BLaER1 treated with 17β-estradiol and CSF1 and Interleukin-3, amounts not matched to agents 10 nM and 100 nM (cell line): ENCODE data around the gene TM2D1.
A peak's percentile ranks its signal among the peaks of the same experiment; 100 is the strongest.

ENCODE experiments used
- H3K27ac ChIP-seq, 11 experiments: shearing (Covaris generic); formaldehyde crosslinking; 2 replicates each; pipeline ENCODE4 v1.8.1; 2022
- H3K27me3 ChIP-seq, 11 experiments: shearing (Covaris generic); formaldehyde crosslinking; 2 replicates each; pipeline ENCODE4 v1.8.1; 2022
- H3K36me3 ChIP-seq, 11 experiments: shearing (Covaris generic); formaldehyde crosslinking; 2 replicates each; pipeline ENCODE4 v1.8.1; 2022
- H3K4me1 ChIP-seq, 10 experiments: shearing (Covaris generic); formaldehyde crosslinking; 2 replicates each; pipeline ENCODE4 v1.8.1; 2022
- H3K4me2 ChIP-seq, 11 experiments: shearing (Covaris generic); formaldehyde crosslinking; 2 replicates each; pipeline ENCODE4 v1.8.1; 2022
- H3K4me3 ChIP-seq, 10 experiments: shearing (Covaris generic); formaldehyde crosslinking; 2 replicates each; pipeline ENCODE4 v1.8.1; 2022
- H3K9ac ChIP-seq, 11 experiments: shearing (Covaris generic); formaldehyde crosslinking; 2 replicates each; pipeline ENCODE4 v1.8.1; 2022
- H3K9me3 ChIP-seq, 11 experiments: shearing (Covaris generic); formaldehyde crosslinking; replicated peaks in 1 of 11; 2 replicates each; pipeline ENCODE4 v1.8.1; 2022
- H4K20me1 ChIP-seq, 11 experiments: shearing (Covaris generic); formaldehyde crosslinking; 2 replicates each; pipeline ENCODE4 v1.8.1; 2022
- Cebpa-rat ChIP-seq, 11 experiments: shearing (Covaris generic); IDR thresholded peaks; 2 replicates each; pipeline ENCODE4 v1.8.1; 2022

TM2D1 gene

GRCh38 chr1:61655453-61655852, 69.5 kb downstream of the TM2D1 start:
- Histone ChIP-seq H3K4me2 (no peak overlapping the region), H3K4me1 (0 out of 20 replicates have a peak, but pooled peaks cover 0 to 5% (median 0%) of the 10 kb centered on the region in 10 experiments)

DNA sequence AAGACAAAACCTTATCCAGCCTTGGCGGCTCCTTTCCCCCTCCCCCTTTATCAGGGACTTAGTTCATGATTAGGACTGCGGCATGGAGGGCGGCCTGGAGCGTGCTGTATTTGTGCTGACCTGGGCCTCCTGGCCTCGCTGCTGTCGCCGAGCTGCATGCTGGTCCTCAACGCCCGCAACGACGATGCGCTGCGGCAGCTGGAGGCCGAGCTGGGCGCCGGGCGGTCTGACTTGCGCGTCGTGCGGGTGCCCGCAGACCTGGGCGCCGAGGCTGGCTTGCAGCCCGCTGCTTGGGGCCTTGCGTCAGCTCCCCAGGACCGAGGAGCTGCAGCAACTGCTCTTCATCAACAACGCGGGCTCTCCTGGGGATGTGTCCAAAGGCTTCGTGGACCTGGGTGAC, 70.9 kb downstream of the TM2D1 start:
- H3K36me3 ChIP-seq: no peaks in the 10 kb centered on the region
- H3K27me3 ChIP-seq: no peaks in the 10 kb centered on the region
- no peak overlapping the region for H3K9ac ChIP-seq
- H3K27ac ChIP-seq: no peak overlapping the region
- 0 out of 20 replicates have a peak, but pooled peaks cover 0 to 5% (median 0%) of the 10 kb centered on the region in 10 experiments for H3K4me1 ChIP-seq
- no peaks in the 10 kb centered on the region for H4K20me1 ChIP-seq
- no peak for TF ChIP-seq Cebpa-rat (IDR thresholded peaks at IDR 0.05)
- no peak overlapping the region for H3K4me3 ChIP-seq
- H3K9me3 ChIP-seq: peaks cover 0 to 5% (median 0%) of the 10 kb centered on the region in 11 experiments; a peak in 2 of 22 replicates
- H3K4me2 ChIP-seq: no peak overlapping the region

More at GRCh38 chr1:61655453-61655852, 69.5 kb downstream of the TM2D1 start:
- Histone ChIP-seq H3K4me3 (no peak overlapping the region), H3K27me3 (no peaks in the 10 kb centered on the region), H4K20me1 (no peaks in the 10 kb centered on the region), H3K9me3 (peaks cover 0 to 5% (median 0%) of the 10 kb centered on the region in 11 experiments; a peak in 2 of 22 replicates), H3K27ac (no peak overlapping the region), H3K36me3 (no peaks in the 10 kb centered on the region), H3K9ac (no peak overlapping the region)
- TF ChIP-seq Cebpa-rat (IDR thresholded peaks at IDR 0.05): no peak

DNA sequence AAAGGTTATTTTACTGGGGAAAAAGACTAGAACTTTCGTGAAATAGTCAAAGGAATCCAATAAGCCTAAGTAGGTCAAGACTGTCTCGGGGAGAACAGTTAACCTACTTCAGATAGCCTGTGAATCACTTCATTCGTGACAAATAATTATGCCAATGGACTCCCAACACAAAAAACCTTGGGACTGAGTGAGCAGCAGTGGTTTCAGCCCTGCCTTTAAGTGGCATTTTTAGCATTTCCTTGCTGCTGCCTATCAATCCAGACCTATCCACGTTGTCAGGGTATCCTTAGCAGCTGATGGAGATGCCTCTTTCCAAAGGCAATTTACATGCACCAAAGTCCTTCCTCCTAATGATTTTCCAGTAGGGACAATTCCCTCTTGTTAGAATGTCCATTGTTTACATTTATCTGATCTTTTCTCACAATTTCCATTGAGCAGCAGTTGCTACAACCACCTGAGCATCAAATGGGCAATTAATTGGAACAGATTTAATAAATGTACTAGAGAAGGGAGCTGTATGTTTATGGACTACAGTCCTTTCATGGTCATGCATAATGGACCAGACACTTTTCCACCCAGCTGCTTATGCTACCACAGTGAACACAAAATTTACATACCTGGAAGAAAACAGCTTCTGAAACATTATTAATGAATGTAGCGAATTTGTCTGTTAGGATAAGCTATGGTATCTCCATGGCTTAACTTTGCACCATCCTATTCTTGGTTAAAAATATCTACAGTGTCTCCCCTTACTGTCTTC, 75.8 kb downstream of the TM2D1 start:
- H4K20me1 ChIP-seq: no peaks in the 10 kb centered on the region
- H3K9me3 ChIP-seq: peaks cover 0 to 4% (median 0%) of the 10 kb centered on the region in 11 experiments; a peak in 2 of 22 replicates
- H3K4me3 ChIP-seq: no peak overlapping the region
- no peak for TF ChIP-seq Cebpa-rat (IDR thresholded peaks at IDR 0.05)
- H3K9ac ChIP-seq: no peak overlapping the region
- H3K4me2 ChIP-seq: no peak overlapping the region
- no peaks in the 10 kb centered on the region for H3K4me1 ChIP-seq
- no peaks in the 10 kb centered on the region for H3K27me3 ChIP-seq
- H3K36me3 ChIP-seq: no peaks in the 10 kb centered on the region
- no peak overlapping the region for H3K27ac ChIP-seq

- no peak overlapping the region for H3K27ac ChIP-seq
- no peak overlapping the region for H3K9ac ChIP-seq
- H3K4me2 ChIP-seq: no peak overlapping the region
- H3K4me1 ChIP-seq: peaks cover 0 to 7% (median 0%) of the 10 kb centered on the region in 10 experiments; a peak in 2 of 20 replicates
- H3K36me3 ChIP-seq: no peaks in the 10 kb centered on the region
- no peaks in the 10 kb centered on the region for H4K20me1 ChIP-seq
- H3K27me3 ChIP-seq: no peaks in the 10 kb centered on the region
- no peak overlapping the region for H3K4me3 ChIP-seq
- H3K9me3 ChIP-seq: no peaks in the 10 kb centered on the region
- TF ChIP-seq Cebpa-rat (IDR thresholded peaks at IDR 0.05): no peak
These were observed 77.8 kb downstream of the TM2D1 start for GRCh38 chr1:61647142-61647541.

GRCh38 chr1:61645476-61645875, 79.5 kb downstream of the TM2D1 start:
- H3K4me1 ChIP-seq: peaks cover 0 to 20% (median 10%) of the 10 kb centered on the region in 10 experiments; a peak in 11 of 20 replicates
- H3K36me3 ChIP-seq: no peaks in the 10 kb centered on the region
- H3K4me3 ChIP-seq: no peak overlapping the region
- no peaks in the 10 kb centered on the region for H4K20me1 ChIP-seq
- no peaks in the 10 kb centered on the region for H3K9me3 ChIP-seq
- TF ChIP-seq Cebpa-rat (IDR thresholded peaks at IDR 0.05): no peak
- H3K27ac ChIP-seq: no peak overlapping the region
- no peak overlapping the region for H3K4me2 ChIP-seq
- H3K9ac ChIP-seq: no peak overlapping the region
- peaks cover 0 to 10% (median 0%) of the 10 kb centered on the region in 11 experiments; a peak in 5 of 22 replicates for H3K27me3 ChIP-seq

DNA sequence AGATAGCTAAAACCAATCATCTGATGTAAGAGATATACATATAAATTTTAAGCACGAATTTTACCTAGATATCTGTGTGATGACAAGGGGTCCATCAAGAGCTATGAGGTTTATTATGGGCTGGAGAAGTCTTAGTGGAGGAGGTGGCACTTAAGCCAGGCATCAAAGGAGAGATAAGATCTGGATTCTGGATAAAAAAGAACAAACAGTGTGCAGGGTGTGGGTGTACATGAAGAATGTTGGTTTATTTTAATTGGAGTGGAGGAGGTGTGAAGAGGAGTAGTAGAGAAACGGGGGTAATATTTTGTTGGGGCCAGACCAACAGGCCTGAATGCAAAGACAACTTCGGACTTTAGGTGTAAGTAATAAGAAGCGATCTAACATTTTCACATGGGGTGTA, 80.6 kb downstream of the TM2D1 start:
- H3K4me3 ChIP-seq: no peak overlapping the region
- H3K27ac ChIP-seq: no peak overlapping the region
- H3K27me3 ChIP-seq: peaks cover 0 to 10% (median 0%) of the 10 kb centered on the region in 11 experiments; a peak in 5 of 22 replicates
- H3K9ac ChIP-seq: no peak overlapping the region
- peaks cover 0 to 21% (median 10%) of the 10 kb centered on the region in 10 experiments; a peak in 11 of 20 replicates for H3K4me1 ChIP-seq
- no peaks in the 10 kb centered on the region for H4K20me1 ChIP-seq
- TF ChIP-seq Cebpa-rat (IDR thresholded peaks at IDR 0.05): no peak
- no peak overlapping the region for H3K4me2 ChIP-seq
- H3K36me3 ChIP-seq: no peaks in the 10 kb centered on the region
- no peaks in the 10 kb centered on the region for H3K9me3 ChIP-seq

DNA sequence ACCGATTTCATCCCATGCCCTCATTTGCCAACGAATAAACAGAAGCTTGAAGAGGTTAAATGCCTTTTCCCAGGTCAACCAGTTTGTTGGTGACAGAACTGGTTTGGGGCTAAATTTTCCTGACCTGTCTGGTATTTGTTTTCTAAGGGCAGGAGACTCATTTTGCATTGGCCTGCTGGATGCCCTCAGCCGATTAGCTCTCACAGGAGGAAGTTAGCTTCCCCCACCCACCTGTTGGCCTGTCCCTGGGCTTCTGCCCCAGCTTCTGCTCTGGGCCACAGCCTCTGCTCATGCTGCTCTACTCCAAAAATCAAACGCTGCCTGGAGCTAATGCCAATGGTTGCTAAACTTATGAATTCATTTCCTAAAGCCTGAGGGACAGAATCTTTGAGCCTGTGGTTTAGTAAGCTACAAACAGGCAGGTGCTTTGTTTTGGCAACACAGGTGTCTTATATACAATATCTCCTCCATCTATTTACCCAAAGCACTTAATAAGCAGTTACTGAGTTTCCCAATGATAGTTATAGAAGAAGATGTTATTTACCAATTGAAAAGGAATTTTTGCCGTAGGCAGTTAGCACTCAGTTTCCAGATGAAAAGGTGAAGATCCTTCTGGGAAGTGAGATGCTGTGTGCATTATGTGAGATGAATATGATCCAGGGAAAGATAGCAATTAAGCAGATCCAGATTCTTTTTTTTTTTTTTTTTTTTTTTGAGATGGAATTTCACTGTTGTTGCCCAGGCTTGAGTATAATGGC, 82.3 kb downstream of the TM2D1 start:
- peak overlapping the region in 1 of 11 experiments; percentile 78; a peak in 4 of 22 replicates for H3K4me2 ChIP-seq
- TF ChIP-seq Cebpa-rat (IDR thresholded peaks at IDR 0.05): no peak

GRCh38 chr1:61641578-61642336, 83.2 kb downstream of the TM2D1 start:
- peaks cover 0 to 10% (median 0%) of the 10 kb centered on the region in 11 experiments; a peak in 5 of 22 replicates for H3K27me3 ChIP-seq
- peak overlapping the region; percentile 45 to 90 (median 61) for H3K4me2 ChIP-seq
- no peaks in the 10 kb centered on the region for H4K20me1 ChIP-seq
- no peaks in the 10 kb centered on the region for H3K9me3 ChIP-seq
- peak overlapping the region in 4 of 11 experiments; percentile 20 to 51 (median 27); a peak in 5 of 22 replicates for H3K27ac ChIP-seq
- peaks cover 0 to 26% (median 10%) of the 10 kb centered on the region in 10 experiments; a peak in 11 of 20 replicates for H3K4me1 ChIP-seq
- H3K9ac ChIP-seq: peak overlapping the region in 4 of 11 experiments; percentile 33 to 70 (median 46); a peak in 5 of 22 replicates
- peak overlapping the region in 4 of 10 experiments; percentile 40 to 55 (median 45); a peak in 6 of 20 replicates for H3K4me3 ChIP-seq
- TF ChIP-seq Cebpa-rat (IDR thresholded peaks at IDR 0.05): no peak
- no peaks in the 10 kb centered on the region for H3K36me3 ChIP-seq

More for the DNA sequence above, 82.3 kb downstream of the TM2D1 start:
- Histone ChIP-seq H3K27me3 (peaks cover 0 to 10% (median 0%) of the 10 kb centered on the region in 11 experiments; a peak in 5 of 22 replicates), H4K20me1 (no peaks in the 10 kb centered on the region), H3K27ac (no peak overlapping the region), H3K4me3 (no peak overlapping the region), H3K9me3 (no peaks in the 10 kb centered on the region), H3K9ac (no peak overlapping the region), H3K36me3 (no peaks in the 10 kb centered on the region), H3K4me1 (peaks cover 0 to 26% (median 10%) of the 10 kb centered on the region in 10 experiments; a peak in 11 of 20 replicates)
